Dermis microvascular lymphatic vessel endothelial cell (primary cell): ENCODE results near the gene MAPK8IP3. TPM values are rescaled to one million over a fixed set of nuclear protein-coding genes. Genes with fewer than 3 reads are reported as not detected.

Experiments used
- DNase-seq, 2 donors: peaks; one replicate each; pipeline versions ENCODE4 v3.0.0 to v3.0.0-alpha.2; 2010; ENCODE audit warnings: low read depth in 2 of 2
- total RNA-seq: library from RNA; depleted of rRNA; stranded (reverse); fragments of >200 nt; gene quantifications from 2 replicates; pipeline ENCODE4 v1.2.1, GENCODE V29; 2014

MAPK8IP3 gene
- total RNA-seq, 1 donor from 2014 or later: 13.9 TPM

DNA sequence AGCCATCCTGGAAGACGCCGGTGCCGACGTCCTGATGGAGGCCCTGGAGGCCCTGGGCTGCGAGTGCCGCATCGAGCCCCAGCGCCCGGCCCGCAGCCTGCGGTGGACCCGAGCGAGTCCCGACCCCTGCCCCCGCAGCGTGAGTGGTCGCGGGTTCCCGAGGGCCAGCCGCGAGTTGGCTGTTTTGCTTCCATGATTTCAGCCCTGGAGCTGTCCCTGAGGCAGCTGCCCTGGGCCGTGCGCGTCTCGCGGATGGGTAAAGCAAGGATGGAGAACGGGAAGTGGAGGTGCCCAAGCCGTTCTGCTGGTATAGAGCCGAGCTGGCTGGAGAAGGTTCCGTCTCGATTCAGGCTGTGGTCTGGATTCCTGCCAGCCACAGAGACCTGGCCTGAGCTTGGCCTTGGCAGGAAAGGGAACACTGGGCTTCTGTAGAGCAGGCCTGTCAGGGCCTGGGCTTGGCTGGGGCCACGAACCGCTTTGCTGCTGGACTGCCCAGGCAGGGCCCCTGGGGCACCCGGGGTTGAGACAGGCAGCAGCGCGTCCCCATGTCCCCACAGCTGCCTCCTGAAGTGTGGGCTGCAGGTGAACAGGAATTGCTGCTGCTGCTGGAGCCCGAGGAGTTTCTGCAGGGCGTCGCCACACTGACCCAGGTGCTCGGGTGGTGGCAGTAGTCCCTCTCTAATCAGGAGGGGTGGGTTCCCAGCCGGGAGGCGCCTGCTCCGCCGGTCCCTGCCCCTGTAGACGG, 67.9 kb downstream of the MAPK8IP3 start:
- DNase-seq: peak in 1 of 2 donors; percentile 33

DNA sequence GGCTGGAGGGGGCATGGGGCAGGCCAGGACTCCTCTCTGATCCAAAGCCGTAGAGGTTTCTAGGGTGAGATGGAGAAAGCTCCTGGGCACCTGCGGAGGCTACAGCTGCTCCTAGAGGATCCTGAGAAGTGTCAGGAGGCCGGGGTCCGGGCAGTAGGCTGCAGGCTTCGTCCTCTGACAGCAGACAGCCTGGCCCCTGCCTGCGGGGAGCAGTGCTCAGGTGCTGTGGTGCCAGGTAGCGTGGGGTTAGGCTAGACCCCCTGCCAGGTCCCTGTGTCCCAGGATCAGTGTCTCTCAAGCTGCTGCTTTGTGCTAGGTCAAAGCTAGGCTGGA, 68.4 kb downstream of the MAPK8IP3 start:
- DNase-seq: no peak

DNA sequence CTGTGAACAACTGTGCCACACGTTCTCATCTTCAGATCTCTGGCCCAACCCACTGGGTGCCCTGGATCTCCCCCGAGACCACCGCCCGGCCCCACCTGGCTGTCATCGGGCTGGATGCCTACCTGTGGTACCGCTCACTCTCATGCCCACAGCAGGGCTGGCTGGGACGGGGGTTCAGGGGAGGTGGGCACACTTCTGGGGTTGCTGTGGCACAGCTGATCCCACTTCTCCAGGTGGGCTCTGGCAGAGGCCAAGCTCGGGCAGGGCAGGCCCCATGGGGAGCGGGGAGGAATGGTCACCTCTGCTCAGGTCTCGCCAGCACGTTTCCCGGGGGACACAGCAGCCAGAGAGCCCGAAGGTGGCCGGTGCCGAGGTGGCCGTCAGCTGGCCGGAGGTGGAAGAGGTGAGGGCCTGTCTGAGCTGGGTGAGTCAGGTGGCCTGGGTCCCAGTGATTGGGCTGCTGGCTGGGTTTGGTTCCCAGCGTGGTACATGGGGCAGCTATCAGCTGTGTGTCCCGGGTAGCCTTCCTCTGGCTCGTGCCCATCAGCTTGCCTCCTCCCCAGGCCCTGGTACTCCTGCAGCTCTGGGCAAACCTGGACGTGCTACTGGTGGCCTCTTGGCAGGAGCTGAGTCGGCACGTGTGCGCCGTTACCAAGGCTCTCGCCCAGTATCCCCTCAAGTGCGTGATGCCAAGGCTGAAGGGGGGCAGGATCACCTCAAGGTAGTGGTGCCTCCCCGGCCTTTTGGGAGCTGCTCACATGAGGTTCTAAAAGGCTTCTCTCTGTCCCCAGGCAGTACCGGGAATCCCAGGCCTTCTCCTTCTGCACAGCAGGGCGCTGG, 69.2 kb downstream of the MAPK8IP3 start:
- no peak for DNase-seq

DNA sequence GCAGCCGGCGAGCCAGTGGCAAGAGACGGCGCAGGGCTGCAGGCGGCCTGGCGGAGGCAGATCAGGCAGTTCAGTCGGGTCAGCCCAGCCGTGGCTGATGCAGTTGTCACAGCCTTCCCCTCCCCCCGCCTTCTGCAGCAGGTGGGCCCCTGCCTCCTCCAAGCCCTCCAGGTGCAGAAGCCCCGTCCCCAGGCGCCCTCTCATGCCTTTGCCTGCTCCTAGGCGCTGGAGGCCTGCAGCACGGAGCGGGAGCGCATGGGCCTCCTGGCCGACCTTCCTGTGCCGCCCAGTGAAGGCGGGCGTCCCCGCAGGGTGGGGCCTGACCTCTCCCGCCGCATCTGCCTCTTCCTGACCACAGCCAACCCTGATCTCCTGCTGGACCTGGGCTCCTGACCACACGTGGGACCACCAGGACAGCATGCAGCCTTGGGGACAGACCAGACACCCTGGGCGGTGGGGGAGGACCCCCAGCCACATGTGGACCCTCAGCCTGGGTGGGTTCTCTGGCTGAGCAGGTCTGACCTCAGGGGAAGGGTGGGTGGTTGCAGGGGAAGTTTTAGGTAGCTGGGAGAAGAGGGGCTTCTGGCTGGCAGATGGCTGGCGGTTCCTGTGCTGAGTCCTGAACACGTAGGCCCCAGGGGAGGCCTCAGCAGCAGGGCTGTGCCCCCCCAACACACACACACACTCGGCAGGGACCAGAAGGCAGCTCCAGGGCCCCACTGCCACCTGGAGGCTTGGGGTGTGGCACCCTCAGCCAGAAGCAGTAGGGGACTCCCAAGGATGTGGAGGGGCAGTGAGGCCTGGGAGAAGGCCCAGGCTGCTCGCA, 70.1 kb downstream of the MAPK8IP3 start:
- DNase-seq: no peak

DNA sequence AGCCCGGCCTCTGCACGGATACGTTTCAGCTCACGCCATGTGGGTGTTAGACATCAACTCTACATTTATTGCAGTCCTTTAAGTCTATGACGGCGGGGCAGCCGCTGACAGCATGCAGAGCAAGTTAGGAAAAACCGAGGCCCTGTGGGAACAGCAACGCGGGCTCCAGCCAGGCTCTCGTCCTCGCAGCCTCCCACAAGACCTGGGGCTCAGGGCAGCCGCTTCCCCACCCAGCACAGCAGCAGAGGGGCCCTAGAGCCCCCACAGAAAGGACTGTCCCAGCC, 70.6 kb downstream of the MAPK8IP3 start:
- DNase-seq: no peak

DNA sequence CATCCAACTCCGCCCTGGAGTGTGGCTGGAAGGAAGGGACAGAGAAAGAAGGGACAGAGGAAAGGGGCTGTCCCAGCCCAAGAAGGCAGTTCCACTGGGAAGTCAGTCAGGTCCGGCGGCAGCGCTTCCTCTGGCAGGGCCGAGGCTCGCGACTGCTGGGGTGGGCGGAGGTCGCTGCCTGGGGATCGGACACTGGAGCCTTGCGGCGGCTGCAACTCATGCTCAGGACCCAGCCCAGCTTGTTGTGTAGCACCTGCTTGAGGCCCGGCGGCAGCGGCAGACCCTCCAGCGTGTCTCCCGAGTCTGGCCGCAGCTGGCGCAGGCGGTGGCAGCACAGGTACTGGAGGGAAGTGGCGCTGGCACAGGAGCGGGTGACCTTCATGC, 71.0 kb downstream of the MAPK8IP3 start:
- DNase-seq: no peak

DNA sequence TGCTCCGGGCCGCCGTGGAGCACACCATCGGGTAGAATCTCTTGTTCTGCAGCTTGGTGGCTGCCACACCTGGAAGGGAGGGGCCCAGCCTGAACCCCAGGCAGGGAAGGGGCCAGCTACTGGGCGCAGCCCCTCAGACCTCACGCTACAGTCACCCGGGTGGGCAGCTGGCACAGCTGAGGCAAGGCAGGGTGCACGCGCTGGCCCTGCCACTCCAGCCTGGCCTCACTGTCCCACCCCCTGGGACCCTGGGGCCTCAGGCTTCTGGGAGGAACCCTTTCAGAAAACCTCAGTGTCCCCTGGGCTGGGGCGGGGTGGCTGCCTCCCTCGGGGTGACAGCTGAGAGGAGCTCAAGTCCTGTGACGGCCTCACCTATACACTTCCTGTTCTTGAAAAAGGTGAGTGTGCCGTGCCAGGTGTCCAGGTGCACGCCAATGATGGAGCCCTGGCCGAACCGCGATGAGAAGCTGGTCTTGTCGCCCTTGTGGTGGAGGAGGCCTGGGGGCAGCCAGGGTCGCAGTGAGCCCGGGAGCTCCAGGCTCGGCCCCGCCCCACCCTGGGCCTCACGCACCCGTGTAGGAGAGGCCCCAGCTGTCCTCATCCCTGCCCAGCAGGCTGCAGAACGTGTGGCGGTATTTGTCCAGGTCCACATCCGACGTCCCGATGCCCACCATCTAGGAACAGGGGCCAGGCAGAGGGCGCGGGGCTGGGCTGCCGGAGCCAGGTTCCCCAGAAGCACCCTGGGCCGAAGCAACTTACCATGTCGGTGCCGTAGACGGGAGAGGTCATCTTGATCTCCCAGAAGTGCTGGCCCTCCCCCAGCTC, 71.6 kb downstream of the MAPK8IP3 start:
- DNase-seq: no peak

DNA sequence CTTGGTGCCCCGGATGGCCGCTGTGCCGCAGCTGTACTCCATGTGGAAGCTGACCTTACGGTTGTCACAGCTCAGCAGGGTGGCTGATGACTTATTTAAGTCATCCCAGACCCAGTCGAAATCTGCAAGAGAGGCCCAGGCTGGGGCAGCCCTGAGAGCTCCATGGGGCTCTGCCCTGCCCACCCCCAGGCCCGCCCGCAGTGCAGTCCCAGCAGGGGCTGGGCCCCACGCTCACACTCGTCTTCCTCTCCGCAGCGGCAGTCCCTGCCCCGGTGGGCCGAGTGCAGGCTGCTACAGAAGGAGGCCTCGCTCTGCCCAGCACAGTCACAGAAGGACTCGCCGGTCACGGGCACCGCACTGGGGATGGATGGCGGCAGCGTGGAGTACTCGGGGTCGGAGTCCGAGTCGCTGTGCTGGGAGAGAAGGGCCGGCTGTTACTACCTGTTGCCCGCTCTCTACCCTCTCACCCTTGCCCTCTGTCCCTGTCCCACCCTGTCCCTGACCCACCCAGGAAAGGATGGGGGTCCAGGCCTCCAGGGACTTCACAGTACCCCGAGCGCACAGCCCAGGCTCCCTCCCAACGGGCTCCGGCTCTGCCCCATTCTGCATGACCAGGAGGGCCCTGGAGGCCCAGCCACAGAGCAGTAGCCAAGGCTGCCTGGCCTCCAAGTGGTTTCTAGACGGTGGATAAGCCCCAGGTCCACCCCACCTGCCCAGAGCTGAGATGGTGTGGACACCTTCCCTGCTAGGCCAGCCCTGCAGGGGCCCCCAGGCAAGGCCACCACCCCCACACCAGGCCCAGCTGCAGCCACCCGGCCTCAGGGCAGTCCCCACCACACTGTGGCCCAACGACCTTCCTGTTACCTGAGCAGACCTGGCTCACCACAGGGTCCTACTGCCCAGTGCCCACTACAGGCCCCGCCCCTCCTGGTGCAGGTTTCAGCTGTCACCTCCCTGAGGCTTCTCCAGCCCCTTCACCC, 72.5 kb downstream of the MAPK8IP3 start:
- DNase-seq: no peak

DNA sequence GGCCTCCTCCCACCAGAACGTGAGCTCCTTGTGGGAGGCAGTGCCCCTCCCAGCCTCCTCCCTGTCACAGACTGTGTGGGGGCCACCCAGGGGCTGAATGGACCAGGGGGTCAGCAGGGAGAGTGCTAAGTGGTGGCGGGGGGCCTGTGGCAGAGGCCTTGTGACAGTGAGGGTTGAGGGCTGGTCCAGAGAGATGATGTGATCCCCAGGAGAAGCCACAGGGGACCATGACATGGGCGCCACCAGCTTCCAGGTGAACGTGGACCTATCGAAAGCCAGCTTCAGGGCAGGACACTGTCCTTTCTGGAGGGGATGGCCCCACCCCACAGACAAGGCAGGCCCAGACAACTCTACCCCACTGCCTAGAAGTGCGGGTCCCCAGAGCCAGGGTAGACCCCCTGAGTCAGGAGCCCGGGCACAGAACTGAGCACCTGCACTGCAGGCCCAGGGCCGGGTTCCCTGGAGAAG, 73.3 kb downstream of the MAPK8IP3 start:
- DNase-seq: no peak

DNA sequence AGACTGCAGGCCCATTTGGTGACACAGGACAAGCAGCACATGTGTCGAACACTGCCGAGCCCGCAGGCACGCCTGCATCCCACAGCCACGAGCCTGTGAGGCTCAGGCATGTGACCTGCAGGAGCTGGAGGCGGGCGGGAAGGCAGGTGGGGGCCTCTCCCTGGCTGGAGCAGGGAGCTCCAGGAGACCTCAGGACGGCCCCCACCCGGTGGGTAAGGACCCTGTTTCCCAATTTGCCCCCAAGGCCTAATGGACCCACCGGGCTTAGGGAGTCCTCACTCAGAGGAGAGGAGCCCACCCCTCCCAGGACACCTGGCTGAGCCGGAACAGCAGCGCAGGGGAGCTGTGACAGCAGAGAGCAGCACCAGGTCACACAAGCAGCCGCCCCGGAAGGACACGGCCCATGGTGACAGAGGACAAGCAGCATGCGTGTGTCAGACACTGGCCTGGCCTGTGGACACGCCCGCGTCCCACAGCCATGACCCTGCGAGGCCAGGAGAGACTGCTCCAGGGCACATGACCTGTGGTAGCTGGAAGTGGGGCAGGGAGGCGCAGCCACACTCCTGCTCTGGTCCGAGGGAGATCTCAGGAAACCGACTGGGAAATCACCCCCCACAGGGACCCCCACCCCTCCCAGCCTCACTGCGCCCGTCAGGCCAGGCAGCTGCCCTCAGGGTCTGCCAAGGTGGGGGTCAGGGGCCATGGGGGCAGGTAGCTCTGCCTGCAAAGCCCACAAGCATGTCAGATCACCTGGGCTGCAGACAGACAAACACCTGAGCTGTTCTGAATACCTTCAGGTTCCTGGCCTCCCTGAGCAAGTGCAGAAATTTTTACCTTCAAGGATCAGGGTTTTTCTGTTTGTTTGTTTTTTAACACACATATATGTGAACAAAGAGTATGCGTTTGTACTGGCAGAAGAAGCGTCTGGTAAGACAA, 74.0 kb downstream of the MAPK8IP3 start:
- no peak for DNase-seq

DNA sequence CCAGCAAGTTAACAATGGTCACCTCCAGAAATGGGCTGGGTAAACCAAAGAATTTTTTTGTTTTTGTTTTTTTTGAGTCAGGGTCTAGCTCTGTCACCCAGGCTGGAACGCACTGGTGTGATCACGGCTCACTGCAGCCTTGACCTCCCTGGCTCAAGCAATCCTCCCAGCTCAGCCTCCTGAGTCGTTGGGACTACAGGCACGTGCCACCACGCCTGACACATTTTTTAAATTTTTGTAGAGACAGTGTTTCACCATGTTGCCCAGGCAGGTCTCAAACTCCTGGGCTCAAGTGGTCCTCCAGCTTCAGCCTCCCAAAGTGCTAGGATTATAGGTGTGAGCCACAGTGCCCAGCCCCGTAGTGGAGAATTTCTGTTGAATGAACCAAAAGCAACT, 74.7 kb downstream of the MAPK8IP3 start:
- DNase-seq: no peak

DNA sequence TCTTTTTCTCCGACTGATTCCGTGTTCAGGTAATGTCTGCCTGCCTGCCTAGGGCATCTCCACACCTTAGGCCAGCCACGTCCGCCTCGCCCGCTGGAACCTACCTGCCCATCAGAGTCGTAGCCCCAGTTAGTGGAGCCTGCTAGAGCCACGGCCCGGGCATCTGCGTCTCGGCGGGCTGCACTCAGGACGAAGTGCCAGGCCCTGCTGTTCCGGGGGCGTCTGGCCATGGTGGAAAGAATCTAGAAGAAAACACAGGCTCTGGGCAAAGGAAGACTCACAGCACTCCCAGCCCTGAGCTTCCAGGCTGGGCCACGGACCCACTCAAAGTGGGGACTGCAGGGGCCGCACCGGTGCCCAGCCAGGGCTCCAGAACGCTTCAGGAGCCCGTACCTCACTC, 75.3 kb downstream of the MAPK8IP3 start:
- no peak for DNase-seq

DNA sequence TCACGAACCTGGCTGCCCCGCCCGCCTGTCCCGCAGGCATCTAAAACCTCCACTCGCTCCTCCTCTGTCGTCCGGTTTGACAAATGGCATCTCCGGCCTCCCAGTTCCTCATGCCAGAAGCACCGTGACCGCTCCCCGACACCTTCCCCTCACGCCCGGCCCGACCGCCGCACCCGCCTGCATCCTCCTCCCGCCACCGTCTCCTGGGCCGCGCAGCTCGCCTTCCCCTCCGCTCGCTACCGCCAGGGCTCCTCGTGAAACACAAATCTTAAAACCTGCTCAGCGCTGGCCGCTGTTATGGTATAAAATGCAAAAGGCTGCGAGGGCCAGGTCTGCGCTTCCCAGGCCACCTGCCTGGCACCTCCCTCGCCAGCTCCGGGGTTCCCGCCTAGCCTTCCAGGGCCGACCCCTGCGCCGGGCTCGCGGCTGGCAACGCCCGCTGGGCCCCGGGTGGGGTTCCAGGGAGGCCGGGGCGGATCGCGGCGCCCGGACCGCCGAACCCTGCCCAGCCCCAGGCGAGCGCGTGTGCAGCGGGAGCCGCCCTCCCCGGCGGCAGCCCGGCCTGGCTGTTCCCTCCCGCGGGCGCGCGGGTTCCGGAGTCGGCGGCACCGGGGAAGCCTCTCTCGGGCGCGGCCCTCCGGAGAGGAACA, 75.9 kb downstream of the MAPK8IP3 start:
- DNase-seq: peak in 1 of 2 donors; percentile 30

DNA sequence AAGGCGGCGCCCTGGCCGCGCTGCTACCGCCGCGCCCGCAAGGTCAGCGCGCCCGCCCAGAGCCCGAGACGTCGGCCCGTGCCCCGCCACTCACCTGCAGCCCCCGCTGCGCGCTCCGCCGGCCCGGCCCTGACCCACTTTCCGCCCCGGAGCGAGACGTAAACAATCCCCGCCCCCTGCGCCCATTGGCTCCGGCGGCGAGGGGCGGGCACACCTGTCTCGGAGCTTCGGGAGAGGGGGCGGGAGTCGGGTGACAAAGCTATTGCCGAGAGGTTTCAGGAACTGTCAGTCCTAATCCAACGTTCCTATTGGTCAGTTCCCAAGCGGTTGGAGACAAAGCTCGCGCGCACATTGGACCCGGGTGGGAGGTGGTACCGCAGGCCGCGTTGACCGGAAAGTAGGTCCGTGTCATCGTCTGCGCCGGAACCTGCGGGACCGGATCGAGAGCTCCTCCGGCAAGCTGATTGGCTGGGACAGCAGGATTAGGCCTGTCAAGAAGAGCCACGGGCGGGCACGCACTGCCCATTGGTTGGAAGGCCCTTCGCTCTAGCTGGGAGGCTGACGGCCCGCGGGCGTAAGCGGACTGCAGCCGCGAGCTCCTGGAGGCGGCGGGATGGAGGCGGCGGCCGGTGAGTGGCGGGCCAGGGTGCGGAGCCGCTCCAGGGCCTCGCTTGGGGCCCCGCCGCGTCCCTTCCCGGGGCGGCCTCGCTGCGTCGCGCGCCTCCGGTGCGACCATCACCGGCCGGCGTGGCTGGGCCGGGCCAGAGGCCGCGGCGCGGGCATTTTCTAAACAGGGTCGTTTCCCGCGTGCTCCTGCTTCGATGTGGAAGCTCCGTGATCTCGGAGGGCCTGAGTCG, 76.6 kb downstream of the MAPK8IP3 start, which contains the start of the genes NUBP2 and SPSB3:
NUBP2 (plus strand) TSS at position 553 of the 857 bp plus-strand sequence; CDS start at position 614, 61 bp downstream.
SPSB3 (minus strand) TSS at position 164 of the 857 bp plus-strand sequence. CDS start 1,088 bp downstream, outside the sequence.
- peak; percentile 100 for DNase-seq

DNA sequence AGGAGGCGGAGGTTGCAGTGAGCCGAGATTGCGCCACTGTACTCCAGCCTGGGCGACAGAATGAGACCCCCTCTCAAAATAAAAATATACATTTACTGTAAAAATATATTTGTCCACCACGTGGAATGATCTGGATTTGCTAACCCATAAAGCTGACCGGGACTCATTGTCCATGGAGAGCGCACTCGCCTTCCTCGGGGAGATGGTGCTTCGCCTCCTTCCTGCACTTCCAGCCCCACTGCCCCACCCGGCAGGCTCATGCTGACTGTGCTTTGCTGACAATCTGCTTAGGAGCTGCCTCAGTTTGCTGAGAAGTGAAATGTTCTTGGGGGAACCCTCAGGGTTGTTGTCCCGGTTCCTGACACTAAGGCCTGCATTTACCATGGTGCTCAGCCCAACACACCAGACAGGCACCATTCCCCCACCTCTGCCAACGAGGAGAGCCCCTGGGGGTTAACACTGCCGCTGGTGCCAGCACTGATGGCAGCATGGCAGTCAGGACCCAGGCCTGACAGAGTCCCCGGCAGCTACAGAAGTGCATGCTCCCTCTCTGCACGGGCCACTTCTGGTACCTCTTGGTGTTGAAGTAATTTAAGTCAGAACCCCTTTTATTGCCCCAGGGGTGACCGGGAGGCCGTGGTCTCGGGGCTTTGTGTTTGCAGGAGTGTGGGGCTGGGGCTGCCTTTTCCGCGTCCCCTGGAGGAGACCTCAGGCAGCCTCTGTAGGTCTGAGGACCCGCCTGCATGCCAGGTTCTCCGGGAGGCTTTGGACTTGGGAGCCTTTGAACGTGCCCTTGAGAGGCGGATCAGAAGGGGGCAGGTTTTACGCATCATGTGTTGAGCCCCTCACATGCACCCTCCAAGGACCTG, 79.2 kb downstream of the MAPK8IP3 start:
- DNase-seq: no peak

DNA sequence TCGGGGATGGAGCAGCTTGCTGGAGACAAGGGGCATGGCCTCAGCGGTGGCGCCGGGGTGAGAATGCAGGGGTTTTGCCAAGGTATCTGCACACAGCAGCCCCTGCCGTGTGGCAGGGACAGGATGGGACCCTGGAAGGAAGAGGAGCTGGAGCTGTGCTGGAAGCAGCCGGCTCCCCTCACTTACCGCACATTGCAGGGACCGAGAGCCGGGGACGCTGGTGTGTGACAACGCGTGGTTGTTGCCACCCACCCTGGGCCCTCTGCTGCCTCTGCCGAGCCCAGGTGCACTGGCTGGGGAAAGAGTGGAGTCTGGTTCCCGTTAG, 79.8 kb downstream of the MAPK8IP3 start:
- no peak for DNase-seq
